ENCODE measurements around the gene JADE3. TPM values are rescaled to one million over a fixed set of nuclear protein-coding genes. Genes with fewer than 3 reads are reported as not detected.
A peak's percentile ranks its signal among the peaks of the same experiment; 100 is the strongest.

JADE3 gene
- total RNA-seq, 1 donor from 2014 or later: 12.4 TPM

GRCh38 chrX:46992070-46992469 is 79.8 kb downstream of the JADE3 start:
- H3K27me3 Mint-ChIP-seq (ENCODE audit: low read depth, unreplicated experiment): no peaks in the 10 kb centered on the region
- FAIRE-seq (peak; percentile 84), DNase-seq (ENCODE audit: low read depth) (no peak)
- H3K4me1 Mint-ChIP-seq (ENCODE audit: low read depth, unreplicated experiment): peaks cover 5% of the 10 kb centered on the region
- no peaks in the 10 kb centered on the region for H3K27me3 ChIP-seq (ENCODE audit: insufficient read depth, low read length)
- no peak overlapping the region for H3K4me3 ChIP-seq (ENCODE audit: insufficient read depth, low read depth, low read length)
- peaks cover 3% of the 10 kb centered on the region for H3K4me1 ChIP-seq (ENCODE audit: insufficient read depth, low read length)
- no peak overlapping the region for H3K9ac ChIP-seq (ENCODE audit: low read length)
- no peak overlapping the region for H3K27ac ChIP-seq (ENCODE audit: low read depth, low read length)
- H3K27ac Mint-ChIP-seq (ENCODE audit: unreplicated experiment): no peak overlapping the region
- TF ChIP-seq EZH2 (IDR thresholded peaks at IDR 0.05; ENCODE audit: insufficient read depth, low read length) (no peak), CTCF (IDR thresholded peaks at IDR 0.05; ENCODE audit: insufficient read depth, low read depth, low read length) (no peak)
- H3K36me3 ChIP-seq (ENCODE audit: insufficient read depth, low read length): no peaks in the 10 kb centered on the region
- H2AFZ ChIP-seq (ENCODE audit: low read depth, low read length): no peak overlapping the region
- no peaks in the 10 kb centered on the region for H3K79me2 ChIP-seq (ENCODE audit: insufficient read depth, low read length)
- no peak overlapping the region for H3K4me3 Mint-ChIP-seq (ENCODE audit: unreplicated experiment)
- no peak overlapping the region for H3K4me2 ChIP-seq (ENCODE audit: low read length)
- peaks cover 4% of the 10 kb centered on the region for H3K36me3 Mint-ChIP-seq (ENCODE audit: low read depth, unreplicated experiment)
- no peaks in the 10 kb centered on the region for H3K9me3 Mint-ChIP-seq (ENCODE audit: unreplicated experiment)
- no peaks in the 10 kb centered on the region for H3K9me3 ChIP-seq (ENCODE audit: insufficient read depth, low read depth, low read length)
- no peaks in the 10 kb centered on the region for H4K20me1 ChIP-seq (ENCODE audit: insufficient read depth, low read length)

GRCh38 chrX:46994096-46994495 is 81.9 kb downstream of the JADE3 start:
- H4K20me1 ChIP-seq (ENCODE audit: insufficient read depth, low read length): no peaks in the 10 kb centered on the region
- H3K27me3 ChIP-seq (ENCODE audit: insufficient read depth, low read length): no peaks in the 10 kb centered on the region
- H3K79me2 ChIP-seq (ENCODE audit: insufficient read depth, low read length): no peaks in the 10 kb centered on the region
- DNase-seq (ENCODE audit: low read depth) (no peak), FAIRE-seq (no peak)
- H3K27ac Mint-ChIP-seq (ENCODE audit: unreplicated experiment): no peak overlapping the region
- peaks cover 5% of the 10 kb centered on the region for H3K4me1 Mint-ChIP-seq (ENCODE audit: low read depth, unreplicated experiment)
- H3K9me3 ChIP-seq (ENCODE audit: insufficient read depth, low read depth, low read length): no peaks in the 10 kb centered on the region
- H3K4me3 Mint-ChIP-seq (ENCODE audit: unreplicated experiment): no peak overlapping the region
- no peak overlapping the region for H3K27ac ChIP-seq (ENCODE audit: low read depth, low read length)
- TF ChIP-seq CTCF (IDR thresholded peaks at IDR 0.05; ENCODE audit: insufficient read depth, low read depth, low read length) (no peak), EZH2 (IDR thresholded peaks at IDR 0.05; ENCODE audit: insufficient read depth, low read length) (no peak)
- no peak overlapping the region for H2AFZ ChIP-seq (ENCODE audit: low read depth, low read length)
- H3K9ac ChIP-seq (ENCODE audit: low read length): no peak overlapping the region
- H3K4me3 ChIP-seq (ENCODE audit: insufficient read depth, low read depth, low read length): no peak overlapping the region
- H3K27me3 Mint-ChIP-seq (ENCODE audit: low read depth, unreplicated experiment): no peaks in the 10 kb centered on the region
- no peak overlapping the region for H3K4me2 ChIP-seq (ENCODE audit: low read length)
- no peaks in the 10 kb centered on the region for H3K36me3 ChIP-seq (ENCODE audit: insufficient read depth, low read length)
- peaks cover 4% of the 10 kb centered on the region for H3K36me3 Mint-ChIP-seq (ENCODE audit: low read depth, unreplicated experiment)
- no peaks in the 10 kb centered on the region for H3K9me3 Mint-ChIP-seq (ENCODE audit: unreplicated experiment)
- peaks cover 3% of the 10 kb centered on the region for H3K4me1 ChIP-seq (ENCODE audit: insufficient read depth, low read length)

DNA sequence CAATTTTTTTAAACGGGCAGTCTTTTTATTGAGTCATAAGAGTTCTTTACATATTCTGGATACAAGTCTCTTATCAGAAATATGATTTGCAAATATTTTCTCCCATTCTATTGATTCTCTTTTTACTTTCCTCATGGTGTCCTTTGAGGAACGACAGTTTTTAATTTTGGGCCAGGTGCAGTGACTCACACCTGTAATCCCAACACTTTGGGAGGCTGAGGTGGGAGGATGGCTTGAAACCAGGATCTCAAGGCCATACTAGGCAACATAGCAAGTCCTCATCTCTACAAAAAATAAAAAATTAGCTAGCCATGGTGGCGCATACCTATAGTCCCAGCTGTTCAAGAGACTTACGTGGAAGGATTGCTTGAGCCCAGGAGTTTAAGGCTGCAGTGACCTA is 99.9 kb downstream of the JADE3 start:
- Histone ChIP-seq H3K36me3 (ENCODE audit: insufficient read depth, low read length) (no peaks in the 10 kb centered on the region), H3K9ac (ENCODE audit: low read length) (no peak overlapping the region), H3K27me3 (ENCODE audit: insufficient read depth, low read length) (no peaks in the 10 kb centered on the region), H3K4me2 (ENCODE audit: low read length) (no peak overlapping the region), H3K4me1 (ENCODE audit: insufficient read depth, low read length) (no peaks in the 10 kb centered on the region), H3K27ac (ENCODE audit: low read depth, low read length) (no peak overlapping the region), H3K4me3 (ENCODE audit: insufficient read depth, low read depth, low read length) (no peak overlapping the region), H3K9me3 (ENCODE audit: insufficient read depth, low read depth, low read length) (no peaks in the 10 kb centered on the region), H4K20me1 (ENCODE audit: insufficient read depth, low read length) (no peaks in the 10 kb centered on the region), H2AFZ (ENCODE audit: low read depth, low read length) (no peak overlapping the region), H3K79me2 (ENCODE audit: insufficient read depth, low read length) (no peaks in the 10 kb centered on the region)
- TF ChIP-seq EZH2 (IDR thresholded peaks at IDR 0.05; ENCODE audit: insufficient read depth, low read length) (no peak), CTCF (IDR thresholded peaks at IDR 0.05; ENCODE audit: insufficient read depth, low read depth, low read length) (no peak)
- H3K36me3 Mint-ChIP-seq (ENCODE audit: low read depth, unreplicated experiment): no peaks in the 10 kb centered on the region
- H3K4me3 Mint-ChIP-seq (ENCODE audit: unreplicated experiment): no peak overlapping the region
- H3K4me1 Mint-ChIP-seq (ENCODE audit: low read depth, unreplicated experiment): no peaks in the 10 kb centered on the region
- no peak overlapping the region for H3K27ac Mint-ChIP-seq (ENCODE audit: unreplicated experiment)
- H3K9me3 Mint-ChIP-seq (ENCODE audit: unreplicated experiment): no peaks in the 10 kb centered on the region
- no peak for FAIRE-seq
- H3K27me3 Mint-ChIP-seq (ENCODE audit: low read depth, unreplicated experiment): no peaks in the 10 kb centered on the region
- no peak for DNase-seq (ENCODE audit: low read depth)

Measured in astrocyte (in vitro differentiated cells and primary cell).